CD4-positive, alpha-beta memory T cell (primary cell): ENCODE results near the gene GPRC5C. TPM values are rescaled to one million over a fixed set of nuclear protein-coding genes. Genes with fewer than 3 reads are reported as not detected.

Source experiments
- CTCF ChIA-PET: fragments of 350-600 bp; sonication (Branson Sonifier 250); formaldehyde crosslinking; loops from one replicate; lab custom pipeline; 2021; ENCODE audit warnings: inconsistent platforms; ENCODE audit not compliant: partially characterized antibody; lab: Charles Lee
- POLR2A ChIA-PET: fragments of 350-600 bp; sonication (Branson Sonifier 250); formaldehyde crosslinking; loops from one replicate; lab custom pipeline; 2021; ENCODE audit not compliant: partially characterized antibody; lab: Charles Lee
- DNase-seq, 5 donors: peaks; one replicate each; pipeline versions ENCODE4 v3.0.0 to v3.0.0-alpha.2; 2020 to 2022; ENCODE audit warnings: mixed read lengths in 1 of 5
- H3K27ac ChIP-seq: one replicate; pipeline ENCODE4 v1.7.0; 2013; ENCODE audit warnings: low read depth, low read length
- H3K27me3 ChIP-seq: 2 replicates; pipeline ENCODE4 v1.7.0; 2013; ENCODE audit warnings: mild to moderate bottlenecking, low read length, moderate library complexity; ENCODE audit not compliant: insufficient read depth
- H3K36me3 ChIP-seq: 2 replicates; pipeline ENCODE4 v1.7.0; 2013; ENCODE audit warnings: mild to moderate bottlenecking, low read length, moderate library complexity; ENCODE audit not compliant: insufficient read depth
- H3K4me1 ChIP-seq: 2 replicates; pipeline ENCODE4 v1.7.0; 2013; ENCODE audit warnings: mild to moderate bottlenecking, low read length, moderate library complexity; ENCODE audit not compliant: insufficient read depth
- H3K4me3 ChIP-seq, 2 donors: one replicate each; pipeline ENCODE4 v1.7.0; 2013; ENCODE audit warnings: low read length in 2 of 2, mild to moderate bottlenecking in 1 of 2
- H3K9me3 ChIP-seq, 2 donors: one replicate each; pipeline ENCODE4 v1.7.0; 2013; ENCODE audit warnings: low read length in 2 of 2, control low read depth in 1 of 2; ENCODE audit not compliant: control insufficient read depth in 1 of 2
- H3K27ac Mint-ChIP-seq, 7 donors: one replicate each; pipeline ENCODE4 v1.8.0; 2020 to 2021; ENCODE audit warnings: mixed read lengths in 7 of 7, mild to moderate bottlenecking in 6 of 7, inconsistent platforms in 3 of 7, moderate library complexity in 3 of 7
- H3K27me3 Mint-ChIP-seq, 2 donors: one replicate each; pipeline ENCODE4 v1.8.0; 2020 to 2021; ENCODE audit warnings: mixed read lengths in 2 of 2
- H3K36me3 Mint-ChIP-seq, 2 donors: one replicate each; pipeline ENCODE4 v1.8.0; 2020 to 2021; ENCODE audit warnings: mixed read lengths in 2 of 2, inconsistent platforms in 1 of 2, mild to moderate bottlenecking in 1 of 2
- H3K4me1 Mint-ChIP-seq, 4 donors: one replicate each; pipeline ENCODE4 v1.8.0; 2020 to 2021; ENCODE audit warnings: mixed read lengths in 4 of 4, mild to moderate bottlenecking in 1 of 4
- H3K4me3 Mint-ChIP-seq, 8 donors: one replicate each; pipeline ENCODE4 v1.8.0; 2020 to 2021; ENCODE audit warnings: mixed read lengths in 8 of 8, mild to moderate bottlenecking in 7 of 8, moderate library complexity in 6 of 8, inconsistent platforms in 3 of 8
- H3K9me3 Mint-ChIP-seq, 8 donors: one replicate each; pipeline ENCODE4 v1.8.0; 2020 to 2021; ENCODE audit warnings: mixed read lengths in 8 of 8, mild to moderate bottlenecking in 5 of 8, inconsistent platforms in 3 of 8, moderate library complexity in 1 of 8
- intact Hi-C: fragments of 100-400 bp; cut with micrococcal nuclease; formaldehyde crosslinking; loops from one replicate; pipeline ENCODE4 v1.15.1; 2023
- polyA plus RNA-seq, 2 donors: library from polyadenylated mRNA; unstranded; fragments of 300-500 nt; fragmentation: Illumina TruSeq; gene quantifications; one replicate each; pipeline ENCODE4 v1.2.3, GENCODE V29; 2021
- total RNA-seq, 2 experiments: library from RNA; stranded (reverse); gene quantifications; one replicate each; pipeline ENCODE4 v1.2.3, GENCODE V29; 2021

GPRC5C gene
- total and polyA plus RNA-seq, 4 experiments from 2014 or later = not detected

- POLR2A ChIA-PET = interaction anchor here (0.6 kb wide), 1 partner anchor 165 kb away, joined by 3 read pairs; no protein-coding TSS in a partner anchor
- peaks cover 5 to 35% (median 19%) of the 10 kb centered on the region in 4 donors for H3K4me1 Mint-ChIP-seq
- no peak overlapping the region for H3K27ac ChIP-seq
- no peaks in the 10 kb centered on the region for H3K9me3 ChIP-seq
- H3K36me3 ChIP-seq = no peaks in the 10 kb centered on the region
- no peaks in the 10 kb centered on the region for H3K27me3 Mint-ChIP-seq
- CTCF ChIA-PET = interaction anchor here (1.5 to 9.9 kb wide), 3 partner anchors 15 to 74 kb away, joined by 5 to 105 read pairs (median 34); no protein-coding TSS in a partner anchor
- H3K4me3 ChIP-seq = no peak overlapping the region
- peaks cover 28% of the 10 kb centered on the region for H3K4me1 ChIP-seq
- peak overlapping the region in 7 of 8 donors; percentile 33 to 74 (median 64) for H3K4me3 Mint-ChIP-seq
- H3K27ac Mint-ChIP-seq = peak overlapping the region in 3 of 7 donors; percentile 2 to 88 (median 82)
- intact Hi-C loops = no loop called here
- H3K36me3 Mint-ChIP-seq = no peaks in the 10 kb centered on the region
- no peak for DNase-seq
- H3K27me3 ChIP-seq = no peaks in the 10 kb centered on the region
- H3K9me3 Mint-ChIP-seq = no peaks in the 10 kb centered on the region
These were observed 20.3 kb downstream of the GPRC5C start for GRCh38 chr17:74452033-74452840.

- POLR2A ChIA-PET = interaction anchor here (1.0 to 3.0 kb wide), 2 partner anchors 13 to 18 kb away, joined by 3 to 18 read pairs; partner anchors contain the start of gene CD300A
- H3K9me3 ChIP-seq = no peaks in the 10 kb centered on the region
These were observed 21.2 kb downstream of the GPRC5C start for GRCh38 chr17:74452841-74453661.

GRCh38 chr17:74453665-74454196 lies 21.8 kb downstream of the GPRC5C start:
- Histone ChIP-seq H3K27me3 (no peaks in the 10 kb centered on the region), H3K9me3 (no peaks in the 10 kb centered on the region), H3K36me3 (no peaks in the 10 kb centered on the region), H3K4me1 (peaks cover 33% of the 10 kb centered on the region), H3K27ac (no peak overlapping the region), H3K4me3 (no peak overlapping the region)
- ChIA-PET POLR2A (interaction anchor here (0.9 to 3.0 kb wide), 6 partner anchors 13 to 86 kb away, joined by 3 to 18 read pairs (median 4); partner anchors contain the start of gene CD300A), CTCF (interaction anchor here (1.1 to 9.9 kb wide), 9 partner anchors 15 to 338 kb away, joined by 3 to 105 read pairs (median 34); partner anchors contain the start of genes CD300A and GPR142)
- Mint-ChIP-seq H3K4me3 (peak overlapping the region in 4 of 8 donors; percentile 13 to 74 (median 28)), H3K27me3 (no peaks in the 10 kb centered on the region), H3K27ac (no peak overlapping the region), H3K4me1 (peaks cover 7 to 46% (median 29%) of the 10 kb centered on the region in 4 donors), H3K36me3 (no peaks in the 10 kb centered on the region), H3K9me3 (no peaks in the 10 kb centered on the region)
- peak in 4 of 5 donors; percentile 53 to 69 (median 57) for DNase-seq
- intact Hi-C loops = loop anchor here (1.0 kb wide), 1 partner anchor 40 kb away; no protein-coding TSS in a partner anchor

More at GRCh38 chr17:74452841-74453661, 21.2 kb downstream of the GPRC5C start:
- intact Hi-C loops = no loop called here
- H3K36me3 Mint-ChIP-seq = no peaks in the 10 kb centered on the region
- no peaks in the 10 kb centered on the region for H3K9me3 Mint-ChIP-seq
- peak overlapping the region in 2 of 7 donors; percentile 82 to 88 for H3K27ac Mint-ChIP-seq
- H3K27me3 Mint-ChIP-seq = no peaks in the 10 kb centered on the region
- no peak for DNase-seq
- H3K36me3 ChIP-seq = no peaks in the 10 kb centered on the region
- H3K27ac ChIP-seq = no peak overlapping the region
- H3K4me3 ChIP-seq = no peak overlapping the region
- CTCF ChIA-PET = interaction anchor here (1.2 to 9.9 kb wide), 6 partner anchors 16 to 74 kb away, joined by 5 to 105 read pairs (median 38); partner anchors contain the start of gene CD300A
- H3K4me1 Mint-ChIP-seq = peaks cover 7 to 41% (median 25%) of the 10 kb centered on the region in 4 donors
- no peaks in the 10 kb centered on the region for H3K27me3 ChIP-seq
- peaks cover 33% of the 10 kb centered on the region for H3K4me1 ChIP-seq
- peak overlapping the region in 7 of 8 donors; percentile 33 to 74 (median 64) for H3K4me3 Mint-ChIP-seq

- ChIA-PET CTCF (interaction anchor here (1.1 to 9.9 kb wide), 11 partner anchors 14 to 337 kb away, joined by 3 to 105 read pairs (median 12); partner anchors contain the start of genes CD300A and GPR142), POLR2A (interaction anchor here (0.9 to 3.0 kb wide), 8 partner anchors 9 to 86 kb away, joined by 3 to 18 read pairs (median 4); partner anchors contain the start of gene CD300A)
- H3K27ac Mint-ChIP-seq = no peak overlapping the region
- peak overlapping the region in 7 of 8 donors; percentile 31 to 69 (median 54) for H3K4me3 Mint-ChIP-seq
- Histone ChIP-seq H3K27me3 (no peaks in the 10 kb centered on the region), H3K36me3 (no peaks in the 10 kb centered on the region), H3K27ac (peak overlapping the region; percentile 22), H3K4me1 (peaks cover 33% of the 10 kb centered on the region), H3K4me3 (no peak overlapping the region), H3K9me3 (no peaks in the 10 kb centered on the region)
- H3K27me3 Mint-ChIP-seq = no peaks in the 10 kb centered on the region
- H3K4me1 Mint-ChIP-seq = peaks cover 10 to 51% (median 32%) of the 10 kb centered on the region in 4 donors
- no peaks in the 10 kb centered on the region for H3K9me3 Mint-ChIP-seq
- intact Hi-C loops = loop anchor here (1.0 kb wide), 1 partner anchor 39 kb away; no protein-coding TSS in a partner anchor
- no peaks in the 10 kb centered on the region for H3K36me3 Mint-ChIP-seq
- DNase-seq = peak in 1 of 5 donors; percentile 61
These were observed 22.5 kb downstream of the GPRC5C start for GRCh38 chr17:74454197-74455024.

DNA sequence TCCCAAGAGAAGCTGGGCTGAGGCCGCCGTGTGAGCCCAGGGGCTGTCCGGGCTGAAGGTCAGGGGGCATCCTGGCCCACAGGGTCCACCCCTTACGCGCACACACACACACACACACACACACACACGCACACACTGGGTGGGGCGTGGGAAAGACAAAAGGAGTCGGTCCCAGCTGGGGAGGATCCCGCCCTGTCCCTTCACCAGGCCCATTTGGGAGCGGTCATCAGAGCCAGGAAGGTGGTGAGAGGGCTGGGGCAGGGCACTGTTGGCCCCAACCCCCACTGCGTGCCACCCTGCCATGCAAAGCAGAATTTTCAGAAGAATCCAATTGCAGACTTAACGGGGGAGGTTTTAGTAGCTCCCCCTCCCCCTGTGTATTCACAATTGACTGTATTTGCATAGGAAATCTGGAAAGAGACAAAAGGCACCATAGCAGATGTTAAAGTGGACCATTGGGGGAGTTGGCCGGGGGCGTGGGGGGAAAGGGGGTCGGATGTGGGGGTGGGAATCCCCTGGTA lies 23.2 kb downstream of the GPRC5C start:
- no peak overlapping the region for H3K27ac ChIP-seq
- Mint-ChIP-seq H3K9me3 (no peaks in the 10 kb centered on the region), H3K36me3 (no peaks in the 10 kb centered on the region), H3K4me1 (peaks cover 11 to 56% (median 34%) of the 10 kb centered on the region in 4 donors), H3K4me3 (peak overlapping the region in 3 of 8 donors; percentile 31 to 64 (median 36)), H3K27me3 (no peaks in the 10 kb centered on the region), H3K27ac (no peak overlapping the region)
- POLR2A ChIA-PET = interaction anchor here (1.0 to 3.0 kb wide), 4 partner anchors 10 to 35 kb away, joined by 3 to 18 read pairs (median 4); partner anchors contain the start of gene CD300A
- H3K9me3 ChIP-seq = no peaks in the 10 kb centered on the region
- CTCF ChIA-PET = interaction anchor here (1.2 to 9.9 kb wide), 10 partner anchors 14 to 336 kb away, joined by 3 to 105 read pairs (median 23); partner anchors contain the start of genes CD300A and GPR142
- no peaks in the 10 kb centered on the region for H3K27me3 ChIP-seq
- H3K4me1 ChIP-seq = peaks cover 39% of the 10 kb centered on the region
- no peak for DNase-seq
- intact Hi-C loops = no loop called here
- no peak overlapping the region for H3K4me3 ChIP-seq
- H3K36me3 ChIP-seq = no peaks in the 10 kb centered on the region
